Calu3 (cell line): ENCODE data around the gene EPYC. TPM values are rescaled to one million over a fixed set of nuclear protein-coding genes. Genes with fewer than 3 reads are reported as not detected.

Experiments
- Bru-seq: library from RNA; stranded (reverse); fragments of 400-500 nt; gene quantifications from one replicate; lab custom pipeline; 2021; lab: Mats Ljungman, UMichigan
- BruChase-seq, 2 experiments: library from RNA; stranded (reverse); fragments of 400-500 nt; gene quantifications; one replicate each; lab custom pipeline; 2021; lab: Mats Ljungman, UMichigan
- BruUV-seq: library from RNA; stranded (reverse); fragments of 400-500 nt; replicated peaks from 2 replicates; lab custom pipeline; 2021; lab: Mats Ljungman, UMichigan
- CTCF ChIA-PET: fragments of 300-600 bp; sonication (Branson Sonifier 250); formaldehyde crosslinking; loops from one replicate; lab custom pipeline; 2022; ENCODE audit warnings: antibody characterized with exemption; lab: Charles Lee
- DNase-seq: peaks from one replicate; pipeline ENCODE4 v3.0.0; 2022
- H3K27ac Mint-ChIP-seq: one replicate; pipeline ENCODE4 v1.8.0; 2022; ENCODE audit warnings: mixed read lengths; ENCODE audit not compliant: unreplicated experiment
- H3K27me3 Mint-ChIP-seq: one replicate; pipeline ENCODE4 v1.8.0; 2022; ENCODE audit warnings: mixed read lengths; ENCODE audit not compliant: unreplicated experiment
- H3K36me3 Mint-ChIP-seq: one replicate; pipeline ENCODE4 v1.8.0; 2022; ENCODE audit warnings: mild to moderate bottlenecking, moderate library complexity, mixed read lengths; ENCODE audit not compliant: insufficient read depth, unreplicated experiment
- H3K4me1 Mint-ChIP-seq: one replicate; pipeline ENCODE4 v1.8.0; 2022; ENCODE audit warnings: mild to moderate bottlenecking, low read depth, mixed read lengths; ENCODE audit not compliant: unreplicated experiment
- H3K4me3 Mint-ChIP-seq: one replicate; pipeline ENCODE4 v1.8.0; 2022; ENCODE audit warnings: mild to moderate bottlenecking, low read depth, moderate library complexity, mixed read lengths; ENCODE audit not compliant: unreplicated experiment
- H3K9me3 Mint-ChIP-seq: one replicate; pipeline ENCODE4 v1.8.0; 2022; ENCODE audit warnings: low read depth, mixed read lengths; ENCODE audit not compliant: unreplicated experiment
- CTCF ChIP-seq: fragments of 200-600 bp; IDR thresholded peaks from one replicate; pipeline ENCODE4 v1.8.0; 2022; ENCODE audit warnings: antibody characterized with exemption; ENCODE audit not compliant: unreplicated experiment
- intact Hi-C: fragments of 100-400 bp; cut with micrococcal nuclease; formaldehyde crosslinking; loops from one replicate; pipeline ENCODE4 v1.10.0; 2022; ENCODE audit not compliant: unreplicated experiment
- long read RNA-seq: library from polyadenylated mRNA; stranded (forward); transcript quantifications from one replicate; pipeline ENCODE4 v2.0.0, GENCODE V29; 2022
- total RNA-seq: library from RNA; stranded (reverse); gene quantifications from 2 replicates; pipeline ENCODE4 v1.2.3, GENCODE V29; 2022

Gene EPYC
- total RNA-seq, result not detected in 2 replicates
- Bru-seq, nascent RNA, result not detected
- not detected for BruChase-seq, experiment 1, labeled RNA remaining after a 6-hour chase
- not detected for BruChase-seq, experiment 2, labeled RNA remaining after a 2-hour chase
- long read RNA-seq, result 0 reads

- no TSS peak for BruUV-seq
- CTCF ChIA-PET, result no interaction called here
- Mint-ChIP-seq H3K27ac (no peak within 1 kb of the TSS), H3K4me1 (peaks cover 31% of the 10 kb centered on the region), H3K36me3 (no peaks in the 10 kb centered on the region), H3K4me3 (no peak within 1 kb of the TSS), H3K9me3 (peaks cover 3% of the 10 kb centered on the region), H3K27me3 (peaks cover 9% of the 10 kb centered on the region)
- intact Hi-C loops, result no loop called here
- DNase-seq, result no peak
- no peak for TF ChIP-seq CTCF
Measured at GRCh38 chr12:91004872-91005271, at the start of gene EPYC. TSS of gene EPYC (minus strand) at chr12:91004972. CDS start at chr12:91002565, 2,407 bp downstream.

- no peaks in the 10 kb centered on the region for H3K27me3 Mint-ChIP-seq
Measured at GRCh38 chr12:91053951-91054715, 49.4 kb upstream of the EPYC start.

GRCh38 chr12:91052026-91052425 lies 47.3 kb upstream of the EPYC start:
- DNase-seq, result no peak
- no peaks in the 10 kb centered on the region for H3K9me3 Mint-ChIP-seq
- H3K27me3 Mint-ChIP-seq, result no peaks in the 10 kb centered on the region
- H3K27ac Mint-ChIP-seq, result no peak overlapping the region
- BruUV-seq, result no TSS peak
- intact Hi-C loops, result no loop called here
- H3K4me3 Mint-ChIP-seq, result no peak overlapping the region
- no peaks in the 10 kb centered on the region for H3K4me1 Mint-ChIP-seq
- CTCF ChIA-PET, result no interaction called here
- no peaks in the 10 kb centered on the region for H3K36me3 Mint-ChIP-seq
- TF ChIP-seq CTCF, result no peak

More at GRCh38 chr12:91053951-91054715, 49.4 kb upstream of the EPYC start:
- Mint-ChIP-seq H3K4me3 (no peak overlapping the region), H3K4me1 (no peaks in the 10 kb centered on the region), H3K27ac (no peak overlapping the region), H3K36me3 (no peaks in the 10 kb centered on the region), H3K9me3 (no peaks in the 10 kb centered on the region)
- no peak for TF ChIP-seq CTCF
- no peak for DNase-seq
- CTCF ChIA-PET, result no interaction called here
- BruUV-seq, result no TSS peak
- intact Hi-C loops, result no loop called here

- no peak for DNase-seq
- Mint-ChIP-seq H3K9me3 (no peaks in the 10 kb centered on the region), H3K27me3 (no peaks in the 10 kb centered on the region), H3K4me3 (no peak overlapping the region), H3K4me1 (no peaks in the 10 kb centered on the region), H3K36me3 (no peaks in the 10 kb centered on the region), H3K27ac (no peak overlapping the region)
- CTCF ChIA-PET, result no interaction called here
- no peak for TF ChIP-seq CTCF
- no TSS peak for BruUV-seq
- intact Hi-C loops, result no loop called here
Measured at GRCh38 chr12:91044586-91044985, 39.8 kb upstream of the EPYC start.
